HG03095 (cell line): ENCODE results near the gene S100A2.
"Not testable (repeated sequence)": the region's sequence is repeated elsewhere in the genome, so short reads cannot be mapped to it uniquely, and the experiment has no call there.

Experiments used
- ATAC-seq: cut with Tn5 transposase; IDR thresholded peaks from one replicate; pipeline ENCODE4 v1.9.1; 2021; ENCODE audit warnings: moderate library complexity; ENCODE audit not compliant: unreplicated experiment

S100A2 gene

GRCh38 chr1:153534226-153534924 is 31.3 kb downstream of the S100A2 start:
- ATAC-seq = no peak

GRCh38 chr1:153533689-153534201 is 31.9 kb downstream of the S100A2 start:
- ATAC-seq = no peak

- no peak for ATAC-seq
Observed at GRCh38 chr1:153532769-153533599, 32.7 kb downstream of the S100A2 start.

- no peak for ATAC-seq
Observed at GRCh38 chr1:153532181-153532580, 33.5 kb downstream of the S100A2 start.

GRCh38 chr1:153531638-153532037 is 34.0 kb downstream of the S100A2 start:
- ATAC-seq = no peak

- ATAC-seq = no peak
Observed at GRCh38 chr1:153527683-153528040, 38.0 kb downstream of the S100A2 start.

- ATAC-seq = no peak
Observed at GRCh38 chr1:153527023-153527682, 38.5 kb downstream of the S100A2 start.

GRCh38 chr1:153526132-153526543 is 39.5 kb downstream of the S100A2 start:
- no peak for ATAC-seq

GRCh38 chr1:153525088-153525728 is 40.4 kb downstream of the S100A2 start:
- ATAC-seq = no peak

- not testable (repeated sequence) for ATAC-seq
Observed at GRCh38 chr1:153522353-153523048, 43.1 kb downstream of the S100A2 start.

GRCh38 chr1:153521808-153522207 is 43.8 kb downstream of the S100A2 start:
- not testable (repeated sequence) for ATAC-seq

GRCh38 chr1:153520818-153521476 is 44.7 kb downstream of the S100A2 start:
- ATAC-seq = no peak

- ATAC-seq = not testable (repeated sequence)
Observed at GRCh38 chr1:153520137-153520691, 45.4 kb downstream of the S100A2 start.

GRCh38 chr1:153519242-153519641 is 46.4 kb downstream of the S100A2 start:
- ATAC-seq = no peak

- no peak for ATAC-seq
Observed at GRCh38 chr1:153515504-153516394, 49.9 kb downstream of the S100A2 start.

GRCh38 chr1:153513666-153514065 is 52.0 kb downstream of the S100A2 start:
- no peak for ATAC-seq

GRCh38 chr1:153513023-153513422 is 52.6 kb downstream of the S100A2 start:
- no peak for ATAC-seq
